Measurements from ENCODE around the gene CFAP299. TPM values are rescaled to one million over a fixed set of nuclear protein-coding genes. Genes with fewer than 3 reads are reported as not detected.
"Not testable (repeated sequence)": the region's sequence is repeated elsewhere in the genome, so short reads cannot be mapped to it uniquely, and the experiment has no call there.

CFAP299 gene
- total RNA-seq, 1 donor: 2.5 TPM

- H3K79me2 ChIP-seq (ENCODE audit: insufficient read depth, low read length): no peaks in the 10 kb centered on the region
- H3K27me3 ChIP-seq (ENCODE audit: insufficient read depth, low read length): no peaks in the 10 kb centered on the region
- H3K9me3 ChIP-seq (ENCODE audit: low read depth, low read length): no peaks in the 10 kb centered on the region
- no peak for TF ChIP-seq CTCF (IDR thresholded peaks at IDR 0.05; ENCODE audit: extremely low read depth, low read depth, low read length)
- H3K4me3 ChIP-seq (ENCODE audit: insufficient read depth, low read length): no peak overlapping the region
- no peaks in the 10 kb centered on the region for H3K4me1 ChIP-seq (ENCODE audit: insufficient read depth, low read length)
- H3K27ac ChIP-seq (ENCODE audit: low read depth, low read length): no peak overlapping the region
- no peak overlapping the region for H2AFZ ChIP-seq (ENCODE audit: low read length)
- H3K36me3 ChIP-seq (ENCODE audit: insufficient read depth, low read length): no peaks in the 10 kb centered on the region
- no peaks in the 10 kb centered on the region for H4K20me1 ChIP-seq (ENCODE audit: insufficient read depth, low read length)
- H3K4me2 ChIP-seq (ENCODE audit: insufficient read depth, low read length): no peak overlapping the region
- no peak for DNase-seq (ENCODE audit: insufficient read length, low spot score, missing footprints)
These were observed 453.3 kb downstream of the CFAP299 start for GRCh38 chr4:80788798-80789197.

- Histone ChIP-seq H3K36me3 (ENCODE audit: insufficient read depth, low read length) (no peaks in the 10 kb centered on the region), H3K4me1 (ENCODE audit: insufficient read depth, low read length) (no peaks in the 10 kb centered on the region), H3K27ac (ENCODE audit: low read depth, low read length) (no peak overlapping the region), H3K9me3 (ENCODE audit: low read depth, low read length) (no peaks in the 10 kb centered on the region), H2AFZ (ENCODE audit: low read length) (no peak overlapping the region), H4K20me1 (ENCODE audit: insufficient read depth, low read length) (no peaks in the 10 kb centered on the region), H3K4me3 (ENCODE audit: insufficient read depth, low read length) (no peak overlapping the region), H3K79me2 (ENCODE audit: insufficient read depth, low read length) (no peaks in the 10 kb centered on the region), H3K4me2 (ENCODE audit: insufficient read depth, low read length) (no peak overlapping the region), H3K27me3 (ENCODE audit: insufficient read depth, low read length) (no peaks in the 10 kb centered on the region)
- TF ChIP-seq CTCF (IDR thresholded peaks at IDR 0.05; ENCODE audit: extremely low read depth, low read depth, low read length): no peak
- DNase-seq (ENCODE audit: insufficient read length, low spot score, missing footprints): no peak
These were observed 454.6 kb downstream of the CFAP299 start for GRCh38 chr4:80790152-80790551.

- H3K4me3 ChIP-seq (ENCODE audit: insufficient read depth, low read length); H3K4me1 ChIP-seq (ENCODE audit: insufficient read depth, low read length); H3K9me3 ChIP-seq (ENCODE audit: low read depth, low read length); H3K27me3 ChIP-seq (ENCODE audit: insufficient read depth, low read length); H3K27ac ChIP-seq (ENCODE audit: low read depth, low read length); H3K36me3 ChIP-seq (ENCODE audit: insufficient read depth, low read length); DNase-seq (ENCODE audit: insufficient read length, low spot score, missing footprints); H2AFZ ChIP-seq (ENCODE audit: low read length); H3K79me2 ChIP-seq (ENCODE audit: insufficient read depth, low read length); H4K20me1 ChIP-seq (ENCODE audit: insufficient read depth, low read length); H3K4me2 ChIP-seq (ENCODE audit: insufficient read depth, low read length): not testable (repeated sequence)
These were observed 458.1 kb downstream of the CFAP299 start for GRCh38 chr4:80793660-80794059.

- Histone ChIP-seq H2AFZ (ENCODE audit: low read length) (no peak overlapping the region), H3K9me3 (ENCODE audit: low read depth, low read length) (no peaks in the 10 kb centered on the region), H3K79me2 (ENCODE audit: insufficient read depth, low read length) (no peaks in the 10 kb centered on the region), H3K4me2 (ENCODE audit: insufficient read depth, low read length) (no peak overlapping the region), H3K27me3 (ENCODE audit: insufficient read depth, low read length) (no peaks in the 10 kb centered on the region), H3K27ac (ENCODE audit: low read depth, low read length) (no peak overlapping the region), H4K20me1 (ENCODE audit: insufficient read depth, low read length) (no peaks in the 10 kb centered on the region), H3K36me3 (ENCODE audit: insufficient read depth, low read length) (no peaks in the 10 kb centered on the region), H3K4me3 (ENCODE audit: insufficient read depth, low read length) (no peak overlapping the region), H3K4me1 (ENCODE audit: insufficient read depth, low read length) (no peaks in the 10 kb centered on the region)
- TF ChIP-seq CTCF (IDR thresholded peaks at IDR 0.05; ENCODE audit: extremely low read depth, low read depth, low read length): no peak
- no peak for DNase-seq (ENCODE audit: insufficient read length, low spot score, missing footprints)
These were observed 462.6 kb downstream of the CFAP299 start for GRCh38 chr4:80798082-80798481.

- H3K9me3 ChIP-seq (ENCODE audit: low read depth, low read length); H4K20me1 ChIP-seq (ENCODE audit: insufficient read depth, low read length); H3K4me3 ChIP-seq (ENCODE audit: insufficient read depth, low read length); H3K79me2 ChIP-seq (ENCODE audit: insufficient read depth, low read length); H3K27me3 ChIP-seq (ENCODE audit: insufficient read depth, low read length); DNase-seq (ENCODE audit: insufficient read length, low spot score, missing footprints); H3K4me1 ChIP-seq (ENCODE audit: insufficient read depth, low read length); H3K4me2 ChIP-seq (ENCODE audit: insufficient read depth, low read length); H3K27ac ChIP-seq (ENCODE audit: low read depth, low read length); H3K36me3 ChIP-seq (ENCODE audit: insufficient read depth, low read length); H2AFZ ChIP-seq (ENCODE audit: low read length): not testable (repeated sequence)
These were observed 465.2 kb downstream of the CFAP299 start for GRCh38 chr4:80800719-80801118.
